ENCODE measurements around the gene ADCK1.
A peak's percentile ranks its signal among the peaks of the same experiment; 100 is the strongest.
"Not testable (repeated sequence)": the region's sequence is repeated elsewhere in the genome, so short reads cannot be mapped to it uniquely, and the experiment has no call there.

The ADCK1 gene

GRCh38 chr14:77812028-77812427 is 12.1 kb downstream of the ADCK1 start:
- DNase-seq = peak in 1 of 3 experiments; percentile 10

GRCh38 chr14:77812682-77813081 is 12.8 kb downstream of the ADCK1 start:
- not testable (repeated sequence) for DNase-seq

DNA sequence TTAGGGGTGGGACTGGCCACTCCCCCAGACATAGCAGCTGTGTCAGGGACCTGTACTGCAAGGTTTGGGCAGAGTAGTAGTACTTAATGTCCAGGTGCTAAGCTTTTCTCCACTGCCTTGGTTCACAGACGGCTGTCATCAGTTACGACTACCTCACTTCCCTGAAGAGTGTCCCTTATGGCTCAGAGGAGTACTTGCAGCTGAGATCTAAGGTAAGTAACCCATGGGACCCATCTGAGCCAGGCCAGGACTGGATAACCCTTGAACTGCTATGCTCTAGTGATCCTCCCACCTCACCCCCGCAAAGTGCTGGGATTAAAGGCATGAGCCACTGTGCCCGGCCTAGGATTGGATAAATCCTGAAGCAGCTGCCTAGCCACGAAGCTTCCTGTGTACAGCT is 22.4 kb downstream of the ADCK1 start:
- peak in 1 of 3 experiments; percentile 52 for DNase-seq

DNA sequence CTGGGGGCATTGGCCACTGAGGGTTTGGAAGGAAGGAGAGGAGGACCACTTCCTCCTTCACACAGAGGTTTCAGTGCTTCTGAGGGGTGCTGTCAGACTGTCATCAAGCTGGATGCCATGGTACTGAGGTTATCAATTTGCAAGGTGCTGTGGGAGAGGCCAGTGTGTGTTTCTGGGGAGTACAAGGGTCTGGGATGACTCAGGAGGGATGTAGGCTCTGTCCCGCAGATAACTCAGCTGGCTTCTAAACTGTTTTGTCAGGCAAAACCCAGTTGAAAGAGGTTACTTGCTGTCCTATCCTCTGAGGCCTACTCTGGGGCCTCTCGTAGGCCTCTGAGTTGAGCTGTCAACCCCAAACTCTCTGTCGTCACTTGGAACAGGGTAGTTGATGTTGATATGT is 22.8 kb downstream of the ADCK1 start:
- DNase-seq = no peak

- DNase-seq = no peak
These were observed 23.5 kb downstream of the ADCK1 start for GRCh38 chr14:77823378-77823777.

DNA sequence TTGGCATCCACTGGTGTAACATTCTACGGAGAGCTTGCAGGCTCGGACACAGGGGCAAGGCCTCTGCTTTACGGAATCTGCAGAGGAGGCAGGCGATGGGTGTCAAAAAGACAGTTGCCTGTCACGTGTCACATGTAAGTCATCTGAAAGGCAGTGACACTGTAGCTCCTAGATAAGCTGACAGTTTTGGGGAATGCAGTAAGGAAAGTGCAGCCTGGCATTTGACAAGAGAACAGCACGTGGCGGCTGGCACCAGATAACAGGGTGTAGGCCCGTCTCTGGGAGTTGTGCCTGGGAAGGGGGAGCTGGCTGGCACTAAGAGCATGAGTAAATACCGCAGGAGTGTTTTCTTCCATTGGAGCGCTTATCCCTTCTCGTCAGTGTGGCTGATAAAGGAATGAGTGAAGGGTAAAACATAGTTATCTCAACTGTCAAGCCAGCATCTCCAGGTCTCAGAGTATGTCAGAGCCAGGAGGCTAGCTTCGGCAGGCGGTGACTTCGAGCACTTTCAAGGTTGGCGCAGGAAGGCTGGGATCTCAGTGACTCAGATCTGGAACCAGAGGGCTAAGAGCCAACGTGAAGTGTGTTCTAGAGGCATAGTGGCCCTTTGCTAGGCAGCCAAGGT is 26.1 kb downstream of the ADCK1 start:
- DNase-seq = no peak

DNA sequence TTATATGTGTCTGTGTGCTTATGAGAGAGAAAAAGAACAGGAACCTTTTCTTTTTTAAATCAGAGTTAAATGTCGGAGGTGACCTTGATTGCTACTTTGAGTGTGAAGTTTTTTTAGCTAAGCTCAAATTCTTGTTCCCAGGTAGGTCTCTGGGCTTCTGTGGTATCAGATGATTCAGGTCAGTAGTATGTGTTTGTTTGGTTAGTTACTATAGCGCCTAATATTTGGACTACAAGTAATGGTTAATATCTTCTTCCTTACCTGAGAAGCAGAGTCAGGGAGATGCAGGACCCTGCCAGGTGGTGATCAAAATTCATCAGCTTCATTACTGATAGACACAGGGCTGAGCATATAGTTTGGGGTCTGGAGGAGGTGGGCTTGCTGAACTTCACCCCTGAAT is 30.8 kb downstream of the ADCK1 start:
- DNase-seq = no peak

- DNase-seq = no peak
These were observed 32.4 kb downstream of the ADCK1 start for GRCh38 chr14:77832297-77832696.

DNA sequence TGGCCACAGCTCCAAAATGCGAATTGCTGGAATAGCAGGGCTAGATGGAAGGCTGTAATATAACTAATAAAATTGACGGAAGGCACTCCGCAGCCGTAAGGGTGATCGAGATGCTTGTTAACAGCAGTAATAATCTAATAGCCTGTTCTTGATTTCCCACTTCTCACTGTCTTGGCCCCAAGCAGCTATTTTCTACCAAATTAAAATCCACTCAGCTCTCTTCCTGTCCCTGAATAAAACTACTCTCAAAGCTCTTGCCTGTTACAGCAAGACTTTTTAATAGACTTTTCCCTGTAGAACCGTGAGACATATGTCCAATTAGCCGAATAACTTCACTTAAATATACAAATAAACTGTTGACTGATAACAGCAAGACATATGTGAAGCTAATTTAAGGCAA is 38.0 kb downstream of the ADCK1 start:
- DNase-seq = no peak

DNA sequence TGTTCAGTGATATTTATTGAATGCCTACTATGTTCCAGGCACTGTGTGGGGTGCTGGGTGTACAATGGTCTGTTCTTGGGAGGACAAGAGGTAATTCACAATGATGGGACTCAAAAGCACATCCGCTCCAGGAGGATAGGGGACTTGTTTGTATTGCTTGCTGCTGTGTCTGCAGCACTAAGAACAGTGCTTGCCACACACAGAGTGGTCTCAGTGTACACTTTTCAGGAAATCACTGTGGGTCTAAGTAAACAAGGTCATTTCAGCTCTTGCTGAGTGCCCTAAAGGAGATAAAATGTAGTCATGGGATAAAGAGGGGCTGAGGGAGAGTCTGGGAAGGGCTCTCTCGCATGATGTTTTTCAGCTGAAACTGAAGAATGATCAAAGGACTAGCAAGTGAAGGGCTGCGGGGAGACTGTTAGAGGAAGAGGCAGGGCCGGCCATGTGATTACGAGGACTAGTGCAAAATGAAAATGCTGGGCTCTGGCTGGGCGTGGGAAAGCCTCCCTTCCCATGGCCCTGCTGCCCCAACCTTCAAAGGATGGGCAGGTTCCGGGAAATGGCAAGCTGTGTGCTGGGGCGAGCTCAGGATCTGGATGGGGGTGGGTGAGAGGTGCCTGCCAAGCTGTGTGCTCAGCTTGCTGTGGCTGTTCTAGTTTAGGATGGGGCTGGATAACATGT is 39.1 kb downstream of the ADCK1 start:
- DNase-seq = no peak

DNA sequence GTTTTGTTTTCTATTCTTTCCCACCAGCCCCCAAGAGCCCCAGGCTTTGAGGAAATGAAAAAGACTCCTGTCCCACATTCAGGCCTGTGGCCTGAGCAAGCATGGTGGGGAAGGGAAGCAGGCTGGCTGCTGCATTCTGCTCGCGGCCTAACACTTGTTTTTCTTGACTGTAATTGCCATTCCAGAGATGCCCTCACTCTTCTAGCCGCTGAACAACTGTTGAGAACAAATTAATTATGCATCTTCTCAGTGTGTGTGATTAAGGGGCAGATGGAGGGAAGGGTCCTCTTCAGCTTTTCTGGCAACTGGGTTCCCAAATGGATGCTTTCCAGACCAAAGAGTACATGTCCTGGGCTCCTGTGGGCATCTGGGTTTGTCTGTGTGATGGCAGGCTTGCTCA is 43.3 kb downstream of the ADCK1 start:
- no peak for DNase-seq

DNA sequence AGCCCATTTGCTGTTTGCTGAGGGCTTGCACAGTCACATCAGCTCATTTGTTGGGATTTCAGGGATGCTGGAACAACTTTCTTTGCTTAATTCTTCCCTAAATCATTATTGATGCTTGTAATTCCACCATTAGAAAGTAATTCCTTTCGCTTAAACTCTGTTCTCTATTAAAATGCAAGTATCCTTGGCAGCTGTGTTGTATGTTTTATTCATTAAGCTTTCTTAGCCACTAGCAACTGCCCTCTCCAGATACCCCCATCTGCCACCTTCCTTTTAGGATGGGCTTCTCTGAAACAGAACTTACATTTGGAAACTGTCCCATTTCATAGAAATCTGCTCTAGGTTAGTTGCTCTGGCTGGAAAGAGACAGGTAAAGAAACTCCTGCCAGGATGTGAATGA is 43.7 kb downstream of the ADCK1 start:
- DNase-seq = no peak

DNA sequence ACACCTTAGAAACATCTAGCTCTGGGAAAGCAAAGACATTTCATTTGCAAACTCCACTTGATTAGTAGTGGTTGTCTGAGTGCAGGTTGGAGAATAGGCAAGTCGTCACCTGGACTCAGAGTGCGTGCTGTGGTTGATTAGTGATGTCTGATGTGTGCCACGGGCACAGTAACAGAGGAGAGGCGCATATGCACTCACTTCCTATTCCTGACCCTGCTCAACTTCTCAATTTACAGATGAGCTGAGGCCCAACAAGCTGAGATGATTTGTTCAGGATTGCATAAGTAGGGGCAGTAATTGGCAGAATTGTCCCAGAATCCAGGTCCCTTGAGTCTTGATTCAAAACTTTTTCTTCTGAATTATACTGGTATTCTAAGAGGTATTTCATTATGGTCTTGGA is 44.9 kb downstream of the ADCK1 start:
- DNase-seq = no peak

- DNase-seq = no peak
These were observed 48.1 kb downstream of the ADCK1 start for GRCh38 chr14:77848031-77848430.

DNA sequence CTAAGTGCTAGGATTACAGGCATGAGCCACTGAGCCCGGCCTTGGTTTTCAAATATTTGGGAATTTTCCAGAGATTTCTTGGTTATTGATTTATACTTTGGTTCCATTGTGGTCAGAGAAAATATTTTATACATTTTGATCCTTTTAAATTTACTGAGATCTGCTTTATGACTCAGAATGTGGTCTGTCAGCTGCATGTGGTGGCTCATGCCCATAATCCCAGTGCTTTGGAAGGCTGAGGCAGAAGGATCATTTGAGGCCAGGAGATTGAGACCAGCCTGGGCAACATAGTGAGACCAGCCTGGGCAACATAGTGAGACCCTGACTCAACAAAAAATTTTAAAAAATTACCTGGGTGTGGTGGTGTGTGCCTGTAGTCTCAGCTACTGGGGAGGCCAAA is 49.8 kb downstream of the ADCK1 start:
- no peak for DNase-seq

DNA sequence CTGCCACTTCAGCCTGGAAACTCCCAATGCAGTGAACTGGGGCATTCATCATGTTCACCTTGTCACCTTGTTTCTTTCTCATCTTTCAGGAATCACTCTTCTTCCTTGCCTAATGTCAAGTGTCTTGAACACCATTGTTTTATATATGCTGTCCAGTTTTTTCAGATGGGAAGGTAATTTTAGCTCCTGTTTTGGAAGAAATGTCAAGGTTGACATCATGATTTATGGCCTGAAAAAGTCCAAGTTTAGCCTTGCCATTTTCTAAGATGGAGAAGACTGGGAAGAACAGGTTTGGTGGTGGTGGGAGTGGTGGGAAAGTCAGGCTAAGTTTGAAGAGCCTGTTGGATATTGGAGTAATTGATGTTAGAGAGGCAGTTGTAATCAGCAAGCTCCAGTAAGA is 54.0 kb downstream of the ADCK1 start:
- DNase-seq = no peak

- no peak for DNase-seq
These were observed 57.0 kb downstream of the ADCK1 start for GRCh38 chr14:77856941-77857340.

- DNase-seq = peak in 1 of 3 experiments; percentile 32
These were observed 60.1 kb downstream of the ADCK1 start for GRCh38 chr14:77859934-77860570.

DNA sequence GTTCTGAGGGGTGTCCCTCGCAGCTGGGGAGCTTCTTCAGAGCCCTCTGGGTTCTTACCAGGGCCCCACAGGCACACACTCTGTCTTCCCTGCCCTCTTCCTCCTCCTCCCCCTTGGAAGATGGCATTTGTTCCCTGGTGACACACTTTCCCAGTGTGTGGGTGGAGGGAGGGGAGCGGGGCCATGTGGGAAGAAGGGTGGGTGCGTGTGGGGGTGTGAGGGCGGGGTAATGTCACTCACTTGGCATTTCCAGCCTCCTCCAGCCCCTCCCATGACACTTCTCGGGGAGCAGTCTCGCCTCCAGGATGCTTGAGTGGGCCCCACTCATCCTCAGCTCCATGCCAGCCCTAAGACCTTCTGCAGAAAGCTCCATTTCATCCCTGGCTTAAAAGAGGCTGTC is 61.3 kb downstream of the ADCK1 start:
- no peak for DNase-seq

- DNase-seq = peak; percentile 67 to 82 (median 76)
These were observed 62.4 kb downstream of the ADCK1 start for GRCh38 chr14:77862154-77862786.

GRCh38 chr14:77864085-77864484 is 64.2 kb downstream of the ADCK1 start:
- no peak for DNase-seq

DNA sequence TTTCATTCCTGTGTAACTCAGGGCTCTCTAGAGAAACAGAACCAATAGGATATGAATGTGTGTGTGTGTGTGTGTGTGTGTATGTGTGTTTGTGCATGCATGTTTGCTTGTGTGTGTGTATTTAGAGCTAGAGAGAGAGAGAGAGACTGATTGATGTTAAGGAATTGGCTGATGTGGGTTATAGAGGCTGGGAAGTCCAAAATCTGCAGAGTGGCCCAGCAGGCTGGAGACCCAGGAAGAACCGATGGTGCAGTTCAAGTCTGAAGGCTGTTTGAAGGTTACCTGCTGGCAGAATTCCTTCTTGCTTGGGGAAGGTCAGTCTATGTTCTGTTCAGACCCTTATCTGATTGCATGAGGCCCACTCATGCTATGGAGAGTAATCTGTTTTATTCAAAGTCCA is 64.7 kb downstream of the ADCK1 start:
- DNase-seq = no peak

GRCh38 chr14:77865455-77865854 is 65.5 kb downstream of the ADCK1 start:
- DNase-seq = no peak

- DNase-seq = no peak
These were observed 67.0 kb downstream of the ADCK1 start for GRCh38 chr14:77866932-77867331.

Measured in NCI-H1417 (cell line).